ENCODE results near the gene BCAP29.

The BCAP29 gene

GRCh38 chr7:107622894-107623293, 42.8 kb downstream of the BCAP29 start:
- H2BK12ac ChIP-seq (ENCODE audit: low read length): no peak overlapping the region
- DNase-seq: no peak
- H3K9me3 ChIP-seq (ENCODE audit: insufficient read depth, low read depth, low read length): peaks cover 2% of the 10 kb centered on the region
- no peak overlapping the region for H2BK120ac ChIP-seq (ENCODE audit: insufficient read depth, low read length, poor library complexity)
- no peak overlapping the region for H3K4ac ChIP-seq (ENCODE audit: low read depth, low read length)
- no peak overlapping the region for H4K12ac ChIP-seq (ENCODE audit: low read depth, low read length)
- WGBS (ENCODE audit: extremely low coverage, insufficient coverage, insufficient read length): no CpG with 5 or more reads among the region's 2 CpGs
- no peak overlapping the region for H3K14ac ChIP-seq (ENCODE audit: low read length)
- H3K79me1 ChIP-seq (ENCODE audit: low read length): no peaks in the 10 kb centered on the region
- no peak overlapping the region for H3K4me2 ChIP-seq (ENCODE audit: low read length)
- no peak overlapping the region for H2AFZ ChIP-seq (ENCODE audit: insufficient read depth, low read length, poor library complexity)
- no peak overlapping the region for H3K4me3 ChIP-seq (ENCODE audit: low read depth, low read length)
- no peak overlapping the region for H3K23ac ChIP-seq (ENCODE audit: low read length)
- H2AK5ac ChIP-seq (ENCODE audit: low read length): no peak overlapping the region
- H3K18ac ChIP-seq (ENCODE audit: low read length): no peak overlapping the region
- H3K79me2 ChIP-seq (ENCODE audit: control insufficient read depth, insufficient read depth, low read length, poor library complexity): no peaks in the 10 kb centered on the region
- no peak overlapping the region for H3K9ac ChIP-seq (ENCODE audit: low read length)
- no peak overlapping the region for H3K27ac ChIP-seq (ENCODE audit: low read depth, low read length)
- H4K91ac ChIP-seq (ENCODE audit: low read depth, low read length): no peak overlapping the region
- no peak overlapping the region for H2BK5ac ChIP-seq (ENCODE audit: low read depth, low read length, poor library complexity)
- H4K8ac ChIP-seq (ENCODE audit: low read depth, low read length): no peak overlapping the region
- no peaks in the 10 kb centered on the region for H3K27me3 ChIP-seq (ENCODE audit: insufficient read depth, low read length)
- no peaks in the 10 kb centered on the region for H3K4me1 ChIP-seq (ENCODE audit: control insufficient read depth in 1 of 2, insufficient read depth in 2 of 2, low read length in 2 of 2)
- no peaks in the 10 kb centered on the region for H3K36me3 ChIP-seq (ENCODE audit: control insufficient read depth in 1 of 2, insufficient read depth in 2 of 2, low read length in 2 of 2)

- no peak overlapping the region for H4K12ac ChIP-seq (ENCODE audit: low read depth, low read length)
- no peak overlapping the region for H2BK120ac ChIP-seq (ENCODE audit: insufficient read depth, low read length, poor library complexity)
- H3K27ac ChIP-seq (ENCODE audit: low read depth, low read length): no peak overlapping the region
- no peak overlapping the region for H2BK5ac ChIP-seq (ENCODE audit: low read depth, low read length, poor library complexity)
- no peak overlapping the region for H4K91ac ChIP-seq (ENCODE audit: low read depth, low read length)
- H3K4me3 ChIP-seq (ENCODE audit: low read depth, low read length): no peak overlapping the region
- H3K4me2 ChIP-seq (ENCODE audit: low read length): no peak overlapping the region
- no peak overlapping the region for H3K14ac ChIP-seq (ENCODE audit: low read length)
- no peak overlapping the region for H3K4ac ChIP-seq (ENCODE audit: low read depth, low read length)
- no peak overlapping the region for H3K23ac ChIP-seq (ENCODE audit: low read length)
- H2BK12ac ChIP-seq (ENCODE audit: low read length): no peak overlapping the region
- no peaks in the 10 kb centered on the region for H3K79me2 ChIP-seq (ENCODE audit: control insufficient read depth, insufficient read depth, low read length, poor library complexity)
- no peak overlapping the region for H2AK5ac ChIP-seq (ENCODE audit: low read length)
- no peaks in the 10 kb centered on the region for H3K27me3 ChIP-seq (ENCODE audit: insufficient read depth, low read length)
- H3K79me1 ChIP-seq (ENCODE audit: low read length): no peaks in the 10 kb centered on the region
- H2AFZ ChIP-seq (ENCODE audit: insufficient read depth, low read length, poor library complexity): no peak overlapping the region
- H3K4me1 ChIP-seq (ENCODE audit: control insufficient read depth in 1 of 2, insufficient read depth in 2 of 2, low read length in 2 of 2): no peaks in the 10 kb centered on the region
- no peak for DNase-seq
- no peak overlapping the region for H3K18ac ChIP-seq (ENCODE audit: low read length)
- no peaks in the 10 kb centered on the region for H3K9me3 ChIP-seq (ENCODE audit: insufficient read depth, low read depth, low read length)
- H3K36me3 ChIP-seq (ENCODE audit: control insufficient read depth in 1 of 2, insufficient read depth in 2 of 2, low read length in 2 of 2): no peaks in the 10 kb centered on the region
- H4K8ac ChIP-seq (ENCODE audit: low read depth, low read length): no peak overlapping the region
- WGBS (ENCODE audit: extremely low coverage, insufficient coverage, insufficient read length): no CpG with 5 or more reads among the region's 4 CpGs
- H3K9ac ChIP-seq (ENCODE audit: low read length): no peak overlapping the region
Measured at GRCh38 chr7:107627002-107627401, 47.0 kb downstream of the BCAP29 start.

- H2BK12ac ChIP-seq (ENCODE audit: low read length): no peak overlapping the region
- no peak overlapping the region for H3K27ac ChIP-seq (ENCODE audit: low read depth, low read length)
- no peak overlapping the region for H3K18ac ChIP-seq (ENCODE audit: low read length)
- H3K79me2 ChIP-seq (ENCODE audit: control insufficient read depth, insufficient read depth, low read length, poor library complexity): no peaks in the 10 kb centered on the region
- no peaks in the 10 kb centered on the region for H3K36me3 ChIP-seq (ENCODE audit: control insufficient read depth in 1 of 2, insufficient read depth in 2 of 2, low read length in 2 of 2)
- no peak overlapping the region for H3K23ac ChIP-seq (ENCODE audit: low read length)
- H2AFZ ChIP-seq (ENCODE audit: insufficient read depth, low read length, poor library complexity): no peak overlapping the region
- no peak overlapping the region for H3K4me3 ChIP-seq (ENCODE audit: low read depth, low read length)
- H3K79me1 ChIP-seq (ENCODE audit: low read length): no peaks in the 10 kb centered on the region
- H4K8ac ChIP-seq (ENCODE audit: low read depth, low read length): no peak overlapping the region
- H2AK5ac ChIP-seq (ENCODE audit: low read length): no peak overlapping the region
- DNase-seq: no peak
- no peak overlapping the region for H4K12ac ChIP-seq (ENCODE audit: low read depth, low read length)
- H2BK120ac ChIP-seq (ENCODE audit: insufficient read depth, low read length, poor library complexity): no peak overlapping the region
- WGBS (ENCODE audit: extremely low coverage, insufficient coverage, insufficient read length): no CpG with 5 or more reads among the region's 8 CpGs
- no peak overlapping the region for H3K9ac ChIP-seq (ENCODE audit: low read length)
- no peaks in the 10 kb centered on the region for H3K9me3 ChIP-seq (ENCODE audit: insufficient read depth, low read depth, low read length)
- H3K4ac ChIP-seq (ENCODE audit: low read depth, low read length): no peak overlapping the region
- no peak overlapping the region for H2BK5ac ChIP-seq (ENCODE audit: low read depth, low read length, poor library complexity)
- H3K27me3 ChIP-seq (ENCODE audit: insufficient read depth, low read length): no peaks in the 10 kb centered on the region
- H3K14ac ChIP-seq (ENCODE audit: low read length): no peak overlapping the region
- H3K4me2 ChIP-seq (ENCODE audit: low read length): no peak overlapping the region
- no peaks in the 10 kb centered on the region for H3K4me1 ChIP-seq (ENCODE audit: control insufficient read depth in 1 of 2, insufficient read depth in 2 of 2, low read length in 2 of 2)
- H4K91ac ChIP-seq (ENCODE audit: low read depth, low read length): no peak overlapping the region
Measured at GRCh38 chr7:107628461-107629064, 48.5 kb downstream of the BCAP29 start.

- no CpG with 5 or more reads among the region's 8 CpGs for WGBS (ENCODE audit: extremely low coverage, insufficient coverage, insufficient read length)
Measured at GRCh38 chr7:107630342-107630741, 50.3 kb downstream of the BCAP29 start.

More at GRCh38 chr7:107630342-107630741, 50.3 kb downstream of the BCAP29 start:
- Histone ChIP-seq H3K9ac (ENCODE audit: low read length) (no peak overlapping the region), H3K23ac (ENCODE audit: low read length) (no peak overlapping the region), H3K4me1 (ENCODE audit: control insufficient read depth in 1 of 2, insufficient read depth in 2 of 2, low read length in 2 of 2) (no peaks in the 10 kb centered on the region), H2AK5ac (ENCODE audit: low read length) (no peak overlapping the region), H2BK5ac (ENCODE audit: low read depth, low read length, poor library complexity) (no peak overlapping the region), H3K27me3 (ENCODE audit: insufficient read depth, low read length) (no peaks in the 10 kb centered on the region), H3K9me3 (ENCODE audit: insufficient read depth, low read depth, low read length) (no peaks in the 10 kb centered on the region), H4K8ac (ENCODE audit: low read depth, low read length) (no peak overlapping the region), H3K18ac (ENCODE audit: low read length) (no peak overlapping the region), H2BK12ac (ENCODE audit: low read length) (no peak overlapping the region), H3K36me3 (ENCODE audit: control insufficient read depth in 1 of 2, insufficient read depth in 2 of 2, low read length in 2 of 2) (no peaks in the 10 kb centered on the region), H3K4ac (ENCODE audit: low read depth, low read length) (no peak overlapping the region), H2AFZ (ENCODE audit: insufficient read depth, low read length, poor library complexity) (no peak overlapping the region), H3K79me1 (ENCODE audit: low read length) (no peaks in the 10 kb centered on the region), H3K79me2 (ENCODE audit: control insufficient read depth, insufficient read depth, low read length, poor library complexity) (no peaks in the 10 kb centered on the region), H2BK120ac (ENCODE audit: insufficient read depth, low read length, poor library complexity) (no peak overlapping the region), H3K14ac (ENCODE audit: low read length) (no peak overlapping the region), H4K91ac (ENCODE audit: low read depth, low read length) (no peak overlapping the region), H3K4me2 (ENCODE audit: low read length) (no peak overlapping the region), H3K4me3 (ENCODE audit: low read depth, low read length) (no peak overlapping the region), H4K12ac (ENCODE audit: low read depth, low read length) (no peak overlapping the region), H3K27ac (ENCODE audit: low read depth, low read length) (no peak overlapping the region)
- no peak for DNase-seq

Data from trophoblast cell (in vitro differentiated cells and primary cell).